ENCODE measurements around the gene MAP2K5.

- TF ChIP-seq CTCF (IDR thresholded peaks at IDR 0.05) (no peak), POLR2A (IDR thresholded peaks at IDR 0.05) (no peak), POLR2AphosphoS5 (IDR thresholded peaks at IDR 0.05) (no peak), EP300 (IDR thresholded peaks at IDR 0.05) (no peak)
Measured at GRCh38 chr15:67781061-67781460, 238.6 kb downstream of the MAP2K5 start.
